A673 (cell line): ENCODE results near the gene FARP1. TPM values are rescaled to one million over a fixed set of nuclear protein-coding genes. Genes with fewer than 3 reads are reported as not detected.

Source experiments
- BruUV-seq: library from RNA; stranded (reverse); fragments of 400-500 nt; replicated peaks from 2 replicates; lab custom pipeline; 2021; lab: Mats Ljungman, UMichigan
- CTCF ChIA-PET: fragments of 300-600 bp; sonication (Branson Sonifier 250); formaldehyde crosslinking; loops from one replicate; lab custom pipeline; 2022; ENCODE audit warnings: antibody characterized with exemption; lab: Charles Lee
- POLR2A ChIA-PET: fragments of 300-600 bp; sonication (Branson Sonifier 250); formaldehyde crosslinking; loops from one replicate; lab custom pipeline; 2022; ENCODE audit warnings: antibody characterized with exemption; ENCODE audit not compliant: low non-redundant PET; lab: Charles Lee
- DNase-seq: peaks from one replicate; pipeline ENCODE4 v3.0.0-alpha.2; 2015; ENCODE audit warnings: low spot score
- H3K27ac ChIP-seq: fragments of 200-600 bp; sonication (generic); 2 replicates; pipeline ENCODE4 v1.5.1; 2016; ENCODE audit warnings: mixed run types, low read depth, mild to moderate bottlenecking, mixed read lengths, antibody characterized with exemption, low read length; ENCODE audit not compliant: poor library complexity, severe bottlenecking
- H3K27me3 ChIP-seq: fragments of 200-600 bp; sonication (generic); replicated peaks from 2 replicates; pipeline ENCODE4 v1.6.1; 2017; ENCODE audit warnings: mixed run types, low read depth, mild to moderate bottlenecking, mixed read lengths, antibody characterized with exemption, low read length; ENCODE audit not compliant: insufficient read depth, poor library complexity
- H3K36me3 ChIP-seq: fragments of 200-600 bp; sonication (generic); 2 replicates; pipeline ENCODE4 v1.6.1; 2016; ENCODE audit warnings: mixed run types, mild to moderate bottlenecking, mixed read lengths, antibody characterized with exemption, low read length; ENCODE audit not compliant: insufficient read depth, poor library complexity, severe bottlenecking
- H3K4me1 ChIP-seq: fragments of 200-600 bp; sonication (generic); 2 replicates; pipeline ENCODE4 v1.6.1; 2017; ENCODE audit warnings: mixed run types, mild to moderate bottlenecking, mixed read lengths, antibody characterized with exemption, low read length; ENCODE audit not compliant: insufficient read depth, poor library complexity, severe bottlenecking
- H3K4me3 ChIP-seq: fragments of 200-600 bp; sonication (generic); 2 replicates; pipeline ENCODE4 v1.5.1; 2016; ENCODE audit warnings: low read depth, mixed run types, mild to moderate bottlenecking, mixed read lengths, low read length; ENCODE audit not compliant: poor library complexity, severe bottlenecking
- H3K9me3 ChIP-seq: fragments of 200-600 bp; sonication (generic); 2 replicates; pipeline ENCODE4 v1.6.1; 2016; ENCODE audit warnings: mixed run types, low read depth, mild to moderate bottlenecking, mixed read lengths, antibody characterized with exemption, low read length; ENCODE audit not compliant: poor library complexity, severe bottlenecking
- EZH2 ChIP-seq: fragments of 200-600 bp; sonication (generic); IDR thresholded peaks from 2 replicates; pipeline ENCODE4 v1.6.1; 2017; ENCODE audit warnings: borderline replicate concordance, low read depth, mild to moderate bottlenecking, mixed read lengths, antibody characterized with exemption, low read length; ENCODE audit not compliant: poor library complexity, severe bottlenecking
- intact Hi-C: fragments of 100-400 bp; cut with micrococcal nuclease; formaldehyde crosslinking; loops from one replicate; pipeline ENCODE4 v1.10.0; 2022; ENCODE audit not compliant: unreplicated experiment
- total RNA-seq: library from RNA; stranded (reverse); gene quantifications from 2 replicates; pipeline ENCODE4 v1.2.3, GENCODE V29; 2021
- TF ChIP-seq, protein P1 (sequence below): fragments of 300-800, 200-600 bp; sonication (generic); conservative IDR thresholded peaks from 2 replicates; pipeline ENCODE4 v1.5.1; 2017; ENCODE audit warnings: low read depth, mild to moderate bottlenecking, antibody characterized with exemption, low read length, moderate library complexity, mixed read lengths

The FARP1 gene
- total RNA-seq, 1 experiment from 2014 or later: 177 TPM

DNA sequence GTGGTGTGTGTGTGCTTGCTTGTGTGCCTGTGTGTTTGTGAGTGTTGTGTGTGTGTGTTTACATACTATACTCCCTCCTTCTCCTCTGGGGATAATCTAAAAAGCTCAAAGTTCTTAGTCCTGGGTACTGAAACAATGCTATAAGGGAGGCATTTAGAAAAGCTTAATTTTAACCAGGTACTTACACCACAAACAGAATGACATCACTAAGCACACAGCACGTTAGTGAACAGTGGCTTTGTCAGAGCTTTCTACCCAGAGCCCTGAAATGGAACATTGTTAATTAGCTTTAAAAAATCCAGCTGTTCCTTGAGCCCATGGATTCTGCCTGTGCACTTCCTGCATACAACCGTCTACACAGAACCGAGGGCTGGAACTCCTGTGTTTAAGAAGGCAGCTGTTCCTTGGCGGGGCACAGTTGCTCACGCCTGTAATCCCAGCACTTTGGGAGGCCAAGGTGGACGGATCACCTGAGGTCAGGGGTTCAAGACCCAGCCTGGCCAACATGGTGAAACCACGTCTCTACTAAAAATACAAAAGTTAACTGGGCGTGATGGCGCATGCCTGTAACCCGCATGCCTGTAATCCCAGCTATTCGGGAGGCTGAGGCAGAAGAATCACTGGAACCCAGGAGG, 103.8 kb downstream of the FARP1 start:
- H3K27me3 ChIP-seq: no peaks in the 10 kb centered on the region
- no peak overlapping the region for H3K27ac ChIP-seq
- ChIA-PET POLR2A (no interaction called here), CTCF (no interaction called here)
- H3K9me3 ChIP-seq: no peaks in the 10 kb centered on the region
- no peaks in the 10 kb centered on the region for H3K36me3 ChIP-seq
- H3K4me3 ChIP-seq: no peak overlapping the region
- no TSS peak for BruUV-seq
- peak; percentile 31 for DNase-seq
- TF ChIP-seq EZH2: no peak
- TF ChIP-seq, protein P1, sequence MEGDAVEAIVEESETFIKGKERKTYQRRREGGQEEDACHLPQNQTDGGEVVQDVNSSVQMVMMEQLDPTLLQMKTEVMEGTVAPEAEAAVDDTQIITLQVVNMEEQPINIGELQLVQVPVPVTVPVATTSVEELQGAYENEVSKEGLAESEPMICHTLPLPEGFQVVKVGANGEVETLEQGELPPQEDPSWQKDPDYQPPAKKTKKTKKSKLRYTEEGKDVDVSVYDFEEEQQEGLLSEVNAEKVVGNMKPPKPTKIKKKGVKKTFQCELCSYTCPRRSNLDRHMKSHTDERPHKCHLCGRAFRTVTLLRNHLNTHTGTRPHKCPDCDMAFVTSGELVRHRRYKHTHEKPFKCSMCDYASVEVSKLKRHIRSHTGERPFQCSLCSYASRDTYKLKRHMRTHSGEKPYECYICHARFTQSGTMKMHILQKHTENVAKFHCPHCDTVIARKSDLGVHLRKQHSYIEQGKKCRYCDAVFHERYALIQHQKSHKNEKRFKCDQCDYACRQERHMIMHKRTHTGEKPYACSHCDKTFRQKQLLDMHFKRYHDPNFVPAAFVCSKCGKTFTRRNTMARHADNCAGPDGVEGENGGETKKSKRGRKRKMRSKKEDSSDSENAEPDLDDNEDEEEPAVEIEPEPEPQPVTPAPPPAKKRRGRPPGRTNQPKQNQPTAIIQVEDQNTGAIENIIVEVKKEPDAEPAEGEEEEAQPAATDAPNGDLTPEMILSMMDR: no peak
- H3K4me1 ChIP-seq: peaks cover 23% of the 10 kb centered on the region
- intact Hi-C loops: no loop called here

- intact Hi-C loops: no loop called here
- H3K9me3 ChIP-seq: no peaks in the 10 kb centered on the region
- TF ChIP-seq, protein P1: no peak
- TF ChIP-seq EZH2: no peak
- ChIA-PET CTCF (interaction anchor here (0.6 to 0.7 kb wide), 2 partner anchors 87 to 616 kb away, joined by 3 read pairs; no protein-coding TSS in a partner anchor), POLR2A (interaction anchor here (0.6 kb wide), 1 partner anchor 21 kb away, joined by 3 read pairs; no protein-coding TSS in a partner anchor)
- H3K4me1 ChIP-seq: peaks cover 39% of the 10 kb centered on the region
- H3K27ac ChIP-seq: no peak overlapping the region
- no peaks in the 10 kb centered on the region for H3K36me3 ChIP-seq
- no TSS peak for BruUV-seq
- H3K27me3 ChIP-seq: no peaks in the 10 kb centered on the region
- H3K4me3 ChIP-seq: no peak overlapping the region
- no peak for DNase-seq
These were observed 108.8 kb downstream of the FARP1 start for GRCh38 chr13:98251708-98252107.

DNA sequence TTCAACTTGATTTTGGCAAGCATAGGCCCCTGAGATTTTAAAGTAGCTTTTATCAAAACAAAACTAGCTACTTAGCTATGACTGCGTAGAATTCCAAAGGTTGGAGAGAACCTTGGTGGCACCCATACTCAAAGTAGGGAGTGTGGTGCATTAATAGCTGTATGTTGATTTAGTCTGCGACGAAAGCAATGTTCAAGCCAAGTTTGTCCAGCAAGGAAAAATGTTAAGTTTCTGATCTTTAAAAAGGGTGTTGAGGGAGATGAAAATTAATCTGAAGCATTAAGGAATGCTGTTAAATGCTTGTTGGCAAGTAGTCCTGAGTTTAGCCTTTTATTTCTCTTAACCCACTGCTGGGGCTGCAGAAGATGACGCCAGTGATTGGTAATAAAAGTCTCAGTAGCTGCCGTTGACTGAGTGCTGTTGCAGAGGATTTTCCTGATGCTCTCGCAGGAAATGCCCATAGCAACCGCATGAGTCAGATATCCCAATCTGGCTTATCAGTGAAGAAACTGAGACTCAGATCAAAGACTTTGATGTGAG, 110.1 kb downstream of the FARP1 start:
- BruUV-seq: no TSS peak
- POLR2A ChIA-PET: no interaction called here
- no peaks in the 10 kb centered on the region for H3K36me3 ChIP-seq
- H3K27ac ChIP-seq: peak overlapping the region; percentile 63
- peaks cover 37% of the 10 kb centered on the region for H3K4me1 ChIP-seq
- no peaks in the 10 kb centered on the region for H3K27me3 ChIP-seq
- H3K4me3 ChIP-seq: no peak overlapping the region
- intact Hi-C loops: no loop called here
- no peak for TF ChIP-seq EZH2
- CTCF ChIA-PET: no interaction called here
- peak; percentile 83 for DNase-seq
- no peaks in the 10 kb centered on the region for H3K9me3 ChIP-seq
